Natural killer cell (primary cell): Measurements from ENCODE around the gene CBARP. TPM values are rescaled to one million over a fixed set of nuclear protein-coding genes. Genes with fewer than 3 reads are reported as not detected.
"Not testable (repeated sequence)": the region's sequence is repeated elsewhere in the genome, so short reads cannot be mapped to it uniquely, and the experiment has no call there.

Experiments used
- ATAC-seq, 3 donors: fragments of 150-1000 bp in 2 of 3; fragments of 200-7000 bp in 1 of 3; cut with Tn5 transposase; 1 replicate in 1 of 3; 2 replicates in 2 of 3; pipeline ENCODE4 v1.10.0; 2021; ENCODE audit warnings: mild to moderate bottlenecking in 2 of 3, moderate library complexity in 2 of 3
- DNase-seq, 2 donors: peaks; one replicate each; pipeline versions ENCODE4 v3.0.0 to v3.0.0-alpha.2; 2013 to 2021; ENCODE audit warnings: mixed read lengths in 1 of 2
- H3K27ac ChIP-seq: one replicate; pipeline ENCODE4 v1.5.1; 2013; ENCODE audit warnings: mild to moderate bottlenecking, low read length
- H3K27me3 ChIP-seq: one replicate; pipeline ENCODE4 v1.6.1; 2013; ENCODE audit warnings: low read length; ENCODE audit not compliant: control insufficient read depth, insufficient read depth
- H3K36me3 ChIP-seq: one replicate; pipeline ENCODE4 v1.6.1; 2013; ENCODE audit warnings: low read length; ENCODE audit not compliant: control insufficient read depth, insufficient read depth
- H3K4me1 ChIP-seq: one replicate; pipeline ENCODE4 v1.6.1; 2013; ENCODE audit warnings: low read length; ENCODE audit not compliant: control insufficient read depth, insufficient read depth
- H3K4me3 ChIP-seq: one replicate; pipeline ENCODE4 v1.5.1; 2013; ENCODE audit warnings: low read length
- H3K9me3 ChIP-seq: one replicate; pipeline ENCODE4 v1.6.1; 2013; ENCODE audit warnings: low read length; ENCODE audit not compliant: control insufficient read depth, insufficient read depth
- H3K27ac Mint-ChIP-seq, 2 donors: one replicate each; pipeline ENCODE4 v1.8.0; 2022; ENCODE audit warnings: mild to moderate bottlenecking in 2 of 2, mixed read lengths in 2 of 2, moderate library complexity in 1 of 2
- H3K27me3 Mint-ChIP-seq, 2 donors: one replicate each; pipeline ENCODE4 v1.8.0; 2022; ENCODE audit warnings: low read depth in 2 of 2, mixed read lengths in 2 of 2
- H3K36me3 Mint-ChIP-seq: one replicate; pipeline ENCODE4 v1.8.0; 2022; ENCODE audit warnings: mixed read lengths
- H3K4me1 Mint-ChIP-seq, 2 donors: one replicate each; pipeline ENCODE4 v1.8.0; 2022; ENCODE audit warnings: mixed read lengths in 2 of 2
- H3K4me3 Mint-ChIP-seq: one replicate; pipeline ENCODE4 v1.8.0; 2022; ENCODE audit warnings: mild to moderate bottlenecking, moderate library complexity, mixed read lengths
- H3K9me3 Mint-ChIP-seq, 2 donors: one replicate each; pipeline ENCODE4 v1.8.0; 2022; ENCODE audit warnings: mixed read lengths in 2 of 2
- WGBS: methylation state at CpG from one replicate; pipeline ENCODE4 v1.1.7; 2013; ENCODE audit warnings: missing lambda C conversion rate; ENCODE audit not compliant: insufficient coverage; 5-methylcytosine and 5-hydroxymethylcytosine counted together
- intact Hi-C: fragments of 100-400 bp; cut with micrococcal nuclease; formaldehyde crosslinking; loops from one replicate; pipeline ENCODE4 v1.14.2; 2022
- total RNA-seq, 4 donors: library from RNA; stranded (reverse); fragments of 120-200 nt in 1 of 4; gene quantifications; one replicate each; pipeline versions ENCODE4 v1.2.3 to v1.2.4, GENCODE V29; 2013 to 2022
- TF ChIP-seq, protein P1 (sequence below): fragments of 200-600 bp; IDR thresholded peaks from one replicate; pipeline ENCODE4 v1.8.0; 2022; ENCODE audit warnings: antibody characterized with exemption

Gene CBARP
- total RNA-seq, 3 donors from 2014 or later (not counting 1 experiment from before 2014, with no cell fraction given): 0.14 to 0.41 TPM; not detected in 1

DNA sequence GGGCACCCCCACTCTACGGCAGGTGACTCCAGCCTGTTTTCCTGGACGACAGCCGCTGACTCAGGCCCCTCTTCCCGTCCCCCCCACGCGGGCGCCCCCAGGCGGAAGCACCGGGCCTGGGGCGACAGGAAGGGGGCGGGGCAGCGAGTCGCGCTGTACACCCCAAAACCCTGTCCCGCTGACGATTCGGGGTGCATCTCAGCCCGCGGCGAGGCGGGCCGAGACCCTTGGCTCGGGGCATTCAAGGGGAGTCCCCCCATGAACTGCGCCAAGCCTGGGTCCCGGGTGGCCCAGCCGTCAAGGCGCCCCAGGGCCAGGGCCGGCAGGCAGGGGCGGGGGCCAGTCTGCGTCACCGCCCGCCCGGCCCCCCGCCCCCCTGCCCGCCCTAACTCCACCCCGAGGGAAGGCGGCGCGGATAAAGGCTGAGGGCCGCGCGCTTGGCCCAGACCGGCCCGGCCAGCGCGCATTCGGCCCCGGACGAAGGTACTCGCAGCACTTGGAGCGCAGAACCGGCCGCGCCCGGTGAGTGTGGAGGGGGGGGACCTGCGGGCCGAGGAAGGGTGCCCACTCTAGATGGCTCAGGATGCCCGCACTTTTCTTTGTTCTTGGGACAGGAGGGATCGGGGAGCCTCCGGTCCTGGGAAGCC is 10.5 kb upstream of the CBARP start, which contains the start of gene MIDN:
TSS of gene MIDN (plus strand) at position 445 of the 647 bp plus-strand sequence. CDS start 1,714 bp downstream, outside the sequence.
- under 1% methylated on average over 54 of the region's 60 CpGs for WGBS

DNA sequence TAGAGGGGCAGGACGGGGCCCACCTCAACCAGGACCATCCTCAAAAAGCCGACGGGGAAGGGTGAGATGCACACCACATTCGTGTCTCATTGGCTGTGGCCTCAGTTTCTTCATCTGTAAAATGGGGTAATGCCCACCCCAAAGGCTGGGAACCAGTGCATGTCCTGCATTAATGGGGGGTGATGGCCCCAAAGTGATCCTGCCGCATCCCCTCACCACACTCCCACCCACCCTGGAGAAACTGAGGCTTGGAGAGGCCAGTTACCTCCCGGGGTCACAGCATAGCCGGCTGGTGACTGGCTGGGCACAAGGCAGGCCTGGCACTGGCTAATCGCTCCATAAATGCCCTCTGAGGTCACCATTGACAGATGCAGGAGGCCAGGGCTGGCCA is 9.9 kb upstream of the CBARP start:
- Mint-ChIP-seq H3K27ac (peak overlapping the region; percentile 73 to 88), H3K4me1 (peaks cover 5 to 19% of the 10 kb centered on the region in 2 donors), H3K36me3 (no peaks in the 10 kb centered on the region), H3K27me3 (no peaks in the 10 kb centered on the region), H3K9me3 (no peaks in the 10 kb centered on the region), H3K4me3 (no peak overlapping the region)
- peak overlapping the region; percentile 96 for H3K27ac ChIP-seq
- H3K9me3 ChIP-seq: no peaks in the 10 kb centered on the region
- peak overlapping the region; percentile 67 for H3K4me3 ChIP-seq
- ATAC-seq (no peak), DNase-seq (no peak)
- H3K27me3 ChIP-seq: no peaks in the 10 kb centered on the region
- H3K4me1 ChIP-seq: peaks cover 47% of the 10 kb centered on the region
- 75% methylated on average over 8 of the region's 8 CpGs for WGBS
- intact Hi-C loops: loop anchor here (5.0 to 10.0 kb wide), 2 partner anchors 225 to 323 kb away; partner anchors contain the start of genes ARID3A, RNU6-2 and TMEM259
- TF ChIP-seq, protein P1, sequence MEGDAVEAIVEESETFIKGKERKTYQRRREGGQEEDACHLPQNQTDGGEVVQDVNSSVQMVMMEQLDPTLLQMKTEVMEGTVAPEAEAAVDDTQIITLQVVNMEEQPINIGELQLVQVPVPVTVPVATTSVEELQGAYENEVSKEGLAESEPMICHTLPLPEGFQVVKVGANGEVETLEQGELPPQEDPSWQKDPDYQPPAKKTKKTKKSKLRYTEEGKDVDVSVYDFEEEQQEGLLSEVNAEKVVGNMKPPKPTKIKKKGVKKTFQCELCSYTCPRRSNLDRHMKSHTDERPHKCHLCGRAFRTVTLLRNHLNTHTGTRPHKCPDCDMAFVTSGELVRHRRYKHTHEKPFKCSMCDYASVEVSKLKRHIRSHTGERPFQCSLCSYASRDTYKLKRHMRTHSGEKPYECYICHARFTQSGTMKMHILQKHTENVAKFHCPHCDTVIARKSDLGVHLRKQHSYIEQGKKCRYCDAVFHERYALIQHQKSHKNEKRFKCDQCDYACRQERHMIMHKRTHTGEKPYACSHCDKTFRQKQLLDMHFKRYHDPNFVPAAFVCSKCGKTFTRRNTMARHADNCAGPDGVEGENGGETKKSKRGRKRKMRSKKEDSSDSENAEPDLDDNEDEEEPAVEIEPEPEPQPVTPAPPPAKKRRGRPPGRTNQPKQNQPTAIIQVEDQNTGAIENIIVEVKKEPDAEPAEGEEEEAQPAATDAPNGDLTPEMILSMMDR: no peak
- peaks cover 14% of the 10 kb centered on the region for H3K36me3 ChIP-seq

More for the DNA sequence above, 10.5 kb upstream of the CBARP start, which contains the start of gene MIDN:
- intact Hi-C loops: loop anchor here (5.0 to 10.0 kb wide), 2 partner anchors 226 to 323 kb away; partner anchors contain the start of genes ARID3A, RNU6-2 and TMEM259
- TF ChIP-seq, protein P1: no peak
- peaks cover 48% of the 10 kb centered on the region for H3K4me1 ChIP-seq
- no peaks in the 10 kb centered on the region for H3K9me3 Mint-ChIP-seq
- H3K27me3 Mint-ChIP-seq: no peaks in the 10 kb centered on the region
- no peaks in the 10 kb centered on the region for H3K9me3 ChIP-seq
- H3K27me3 ChIP-seq: no peaks in the 10 kb centered on the region
- H3K4me1 Mint-ChIP-seq: peaks cover 5 to 21% of the 10 kb centered on the region in 2 donors
- DNase-seq (peak; percentile 83 to 84), ATAC-seq (peak; percentile 16 to 37 (median 23))
- H3K36me3 Mint-ChIP-seq: no peaks in the 10 kb centered on the region
- H3K27ac ChIP-seq: peak within 1 kb of the TSS; percentile 96
- H3K4me3 ChIP-seq: peak within 1 kb of the TSS; percentile 67
- H3K36me3 ChIP-seq: peaks cover 14% of the 10 kb centered on the region
- peak within 1 kb of the TSS; percentile 88 to 97 for H3K27ac Mint-ChIP-seq
- H3K4me3 Mint-ChIP-seq: peak within 1 kb of the TSS; percentile 83

DNA sequence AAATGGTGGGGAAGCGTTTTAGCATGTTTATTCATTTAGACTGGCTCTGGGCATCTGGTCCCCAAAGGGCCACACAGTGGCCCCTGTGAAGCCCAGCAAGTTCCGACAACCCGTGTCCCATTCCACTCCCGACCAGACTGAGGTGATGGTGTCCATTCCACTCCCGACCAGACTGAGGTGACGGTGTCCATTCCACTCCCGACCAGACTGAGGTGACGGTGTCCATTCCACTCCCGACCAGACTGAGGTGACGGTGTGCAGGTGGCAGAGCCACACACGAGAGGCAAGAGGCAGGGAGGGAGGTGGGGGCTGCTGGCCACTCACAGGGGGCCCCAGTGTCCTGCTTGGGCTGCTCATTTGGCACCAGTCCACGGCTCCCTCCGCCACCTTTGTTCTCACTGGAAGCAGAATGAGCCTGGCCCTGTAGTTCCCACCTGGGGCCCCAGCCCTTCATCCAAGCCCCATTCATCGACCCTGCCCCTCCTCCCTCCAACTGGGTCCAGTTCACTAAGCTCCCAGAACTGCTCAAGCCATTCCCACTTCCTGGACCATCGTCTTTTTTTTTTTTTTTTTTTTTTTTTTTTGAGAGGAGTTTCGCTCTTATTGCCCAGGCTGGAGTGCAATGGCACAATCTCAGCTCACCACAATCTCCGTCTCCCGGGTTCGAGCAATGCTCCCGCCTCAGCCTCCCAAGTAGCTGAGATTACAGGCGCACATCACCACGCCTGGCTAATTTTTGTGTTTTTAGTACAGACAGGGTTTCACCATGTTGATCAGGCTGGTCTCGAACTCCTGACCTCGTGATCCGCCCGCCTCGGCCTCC is 8.7 kb upstream of the CBARP start:
- not testable (repeated sequence) for H3K36me3 Mint-ChIP-seq, H3K9me3 Mint-ChIP-seq, ATAC-seq, H3K27me3 Mint-ChIP-seq, H3K9me3 ChIP-seq, H3K27me3 ChIP-seq, H3K36me3 ChIP-seq, H3K27ac ChIP-seq, H3K4me3 ChIP-seq, H3K4me3 Mint-ChIP-seq
- intact Hi-C loops: loop anchor here (5.0 to 10.0 kb wide), 2 partner anchors 224 to 322 kb away; partner anchors contain the start of genes ARID3A, RNU6-2 and TMEM259
- peak overlapping the region in 1 of 2 donors; percentile 35 for H3K27ac Mint-ChIP-seq
- DNase-seq: peak in 1 of 2 donors; percentile 33
- WGBS: 91% methylated on average over 26 of the region's 27 CpGs
- H3K4me1 Mint-ChIP-seq: peaks cover 8 to 17% of the 10 kb centered on the region in 2 donors
- peaks cover 50% of the 10 kb centered on the region for H3K4me1 ChIP-seq
